Astrocyte of the cerebellum (primary cell): ENCODE measurements around the gene PATJ.
"Not testable (repeated sequence)": the region's sequence is repeated elsewhere in the genome, so short reads cannot be mapped to it uniquely, and the experiment has no call there.

Experiments used
- DNase-seq: peaks from one replicate; pipeline ENCODE4 v3.0.0-alpha.2; 2011; ENCODE audit warnings: low read depth
- H3K4me3 ChIP-seq: 2 replicates; pipeline ENCODE4 v1.5.1; 2011; ENCODE audit warnings: mild to moderate bottlenecking, low read depth, low read length, moderate library complexity
- in situ Hi-C: cut with HindIII; loops from 2 replicates; pipeline ENCODE4 v1.10.0; 2017; ENCODE audit warnings: low sequenced_read_pairs
- TF ChIP-seq, protein P1 (sequence below): IDR thresholded peaks from 2 replicates; pipeline ENCODE4 v1.5.1; 2012; ENCODE audit warnings: low read length, low read depth, moderate library complexity, mild to moderate bottlenecking; ENCODE audit errors: missing control alignments

Gene PATJ

GRCh38 chr1:61741711-61742619, at the start of gene PATJ:
PATJ (plus strand) TSS chr1:61742480; CDS start chr1:61762893, 20,413 bp downstream.
- in situ Hi-C loops: no loop called here
- DNase-seq: no peak
- H3K4me3 ChIP-seq: peak within 1 kb of the TSS; percentile 67
- TF ChIP-seq, protein P1, sequence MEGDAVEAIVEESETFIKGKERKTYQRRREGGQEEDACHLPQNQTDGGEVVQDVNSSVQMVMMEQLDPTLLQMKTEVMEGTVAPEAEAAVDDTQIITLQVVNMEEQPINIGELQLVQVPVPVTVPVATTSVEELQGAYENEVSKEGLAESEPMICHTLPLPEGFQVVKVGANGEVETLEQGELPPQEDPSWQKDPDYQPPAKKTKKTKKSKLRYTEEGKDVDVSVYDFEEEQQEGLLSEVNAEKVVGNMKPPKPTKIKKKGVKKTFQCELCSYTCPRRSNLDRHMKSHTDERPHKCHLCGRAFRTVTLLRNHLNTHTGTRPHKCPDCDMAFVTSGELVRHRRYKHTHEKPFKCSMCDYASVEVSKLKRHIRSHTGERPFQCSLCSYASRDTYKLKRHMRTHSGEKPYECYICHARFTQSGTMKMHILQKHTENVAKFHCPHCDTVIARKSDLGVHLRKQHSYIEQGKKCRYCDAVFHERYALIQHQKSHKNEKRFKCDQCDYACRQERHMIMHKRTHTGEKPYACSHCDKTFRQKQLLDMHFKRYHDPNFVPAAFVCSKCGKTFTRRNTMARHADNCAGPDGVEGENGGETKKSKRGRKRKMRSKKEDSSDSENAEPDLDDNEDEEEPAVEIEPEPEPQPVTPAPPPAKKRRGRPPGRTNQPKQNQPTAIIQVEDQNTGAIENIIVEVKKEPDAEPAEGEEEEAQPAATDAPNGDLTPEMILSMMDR: no peak

DNA sequence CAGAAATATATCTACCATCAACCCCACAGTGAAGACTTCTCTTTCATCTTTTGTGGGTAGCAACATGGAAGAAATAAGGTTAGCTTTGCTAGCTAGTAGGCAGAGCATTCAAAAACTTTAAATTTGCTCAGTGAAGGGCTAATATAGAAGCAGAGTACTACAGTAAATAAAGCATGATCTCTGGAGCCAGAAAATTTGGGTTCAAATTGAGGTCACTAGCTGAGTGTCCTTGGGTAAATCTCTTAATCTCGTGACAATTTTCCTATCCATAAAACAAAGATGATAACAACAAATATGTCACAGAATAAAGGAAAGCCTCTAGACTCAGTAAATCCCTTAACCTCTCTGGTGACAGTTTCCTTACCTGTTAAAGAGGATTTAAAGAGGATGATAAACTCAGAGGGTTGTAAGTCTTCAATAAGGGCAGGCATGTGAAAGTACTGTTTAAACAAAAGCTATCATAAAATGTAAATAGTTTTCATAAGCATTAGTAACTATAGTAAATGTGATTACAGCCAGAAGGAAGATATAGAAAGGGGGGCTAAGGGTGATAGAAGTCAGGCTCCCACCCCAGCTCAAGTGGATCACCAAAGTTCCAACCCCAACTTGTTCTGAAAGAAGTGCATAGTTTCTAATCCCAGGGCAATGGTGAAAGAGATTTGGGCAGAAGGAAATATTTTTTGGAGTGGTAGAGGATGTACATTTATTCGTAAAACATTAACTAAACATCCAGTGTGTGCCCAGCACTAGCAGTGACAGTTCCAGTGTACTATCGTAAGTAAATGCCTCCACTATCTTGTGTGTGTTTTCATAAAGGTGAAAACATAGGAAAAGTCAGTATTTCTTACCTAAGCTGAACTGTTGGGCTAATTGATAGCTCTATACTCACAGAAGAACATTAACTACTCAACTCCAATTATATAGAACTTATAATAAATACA, 42.1 kb upstream of the PATJ start:
- no peak overlapping the region for H3K4me3 ChIP-seq
- no peak for DNase-seq
- in situ Hi-C loops: no loop called here
- TF ChIP-seq, protein P1: no peak

DNA sequence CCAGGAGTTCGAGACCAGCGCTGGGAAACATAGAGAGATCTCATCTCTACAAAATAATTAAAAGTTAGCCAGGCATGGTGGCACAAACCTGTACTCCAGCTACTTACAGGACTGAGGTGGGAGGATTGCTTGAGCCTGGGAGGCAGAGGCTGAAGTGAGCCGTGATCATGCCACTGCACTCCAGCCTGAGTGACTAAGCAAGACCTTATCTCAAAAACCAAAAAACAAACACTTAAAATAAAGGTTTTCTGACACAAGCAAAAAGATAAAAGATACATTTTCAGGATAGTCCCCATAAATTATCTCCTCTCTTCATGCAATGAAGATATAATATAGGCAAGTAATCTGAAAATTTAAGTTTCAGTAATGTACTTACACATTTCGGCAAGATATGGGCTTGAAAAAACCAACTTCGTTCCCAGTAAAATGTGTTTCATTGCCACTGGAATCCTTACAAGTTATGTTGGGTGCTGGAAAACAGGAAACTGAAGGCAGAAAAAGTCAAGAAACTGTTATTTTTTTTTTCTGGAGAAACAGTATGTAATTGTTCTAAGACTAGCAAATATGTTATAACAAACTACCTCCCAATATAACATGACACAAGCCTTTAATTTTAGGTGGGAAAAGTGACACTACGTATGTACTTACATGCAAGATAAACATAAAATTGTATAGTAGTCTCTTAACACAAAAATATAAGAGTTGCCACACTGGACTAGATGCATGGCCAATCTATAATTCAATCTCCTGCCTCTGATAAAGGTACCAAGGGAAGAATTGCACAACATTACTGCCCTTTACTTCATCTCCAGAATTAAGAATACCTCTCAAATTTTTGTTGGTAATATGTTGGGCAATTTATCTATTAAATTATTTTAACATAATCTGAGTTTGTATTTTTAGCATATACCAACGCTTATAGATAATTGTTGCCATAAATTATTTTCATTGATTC, 33.0 kb upstream of the PATJ start:
- in situ Hi-C loops: no loop called here
- H3K4me3 ChIP-seq: no peak overlapping the region
- DNase-seq: no peak
- TF ChIP-seq, protein P1: no peak

GRCh38 chr1:61709908-61710289, 32.4 kb upstream of the PATJ start:
- TF ChIP-seq, protein P1: no peak
- no peak overlapping the region for H3K4me3 ChIP-seq
- in situ Hi-C loops: no loop called here
- no peak for DNase-seq

GRCh38 chr1:61711257-61711656, 31.0 kb upstream of the PATJ start:
- H3K4me3 ChIP-seq, in situ Hi-C loops, DNase-seq: not testable (repeated sequence)

GRCh38 chr1:61711969-61712368, 30.3 kb upstream of the PATJ start:
- in situ Hi-C loops: no loop called here
- DNase-seq: no peak
- TF ChIP-seq, protein P1: no peak
- no peak overlapping the region for H3K4me3 ChIP-seq

DNA sequence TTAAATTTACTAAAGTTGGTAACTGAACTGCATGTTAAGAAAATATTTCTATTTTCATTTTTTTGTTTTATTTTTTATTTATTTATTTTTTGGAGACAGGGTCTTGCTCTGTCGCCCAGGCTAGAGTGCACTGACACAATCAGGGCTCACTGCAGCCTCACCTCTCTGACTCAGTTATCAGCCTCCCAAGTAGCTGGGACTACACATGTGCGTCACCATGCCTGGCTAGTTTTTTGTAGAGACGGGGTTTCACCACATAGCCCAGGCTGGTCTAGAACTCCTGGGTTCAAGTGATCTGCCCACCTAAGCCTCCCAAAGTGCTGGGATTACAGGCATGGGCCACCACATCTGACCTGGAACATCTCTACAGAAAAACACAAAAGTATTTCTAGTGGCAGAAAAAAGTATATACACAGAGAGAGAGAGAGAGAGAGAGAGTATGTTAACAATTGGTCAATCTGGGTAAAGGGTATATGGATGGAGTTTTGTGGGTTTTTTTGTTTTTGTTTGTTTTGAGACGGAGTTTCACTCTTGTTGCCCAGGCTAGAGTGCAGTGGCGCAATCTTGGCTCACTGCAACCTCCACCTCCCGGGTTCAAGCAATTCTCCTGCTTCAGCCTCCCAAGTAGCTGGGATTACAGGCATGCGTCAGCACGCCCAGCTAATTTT, 23.1 kb upstream of the PATJ start:
- in situ Hi-C loops, DNase-seq, H3K4me3 ChIP-seq: not testable (repeated sequence)
